OCI-LY1 (cell line): ENCODE results near the gene EPHX1.

Experiments used
- CTCF ChIP-seq: fragments of 200-600 bp; sonication (generic), shearing (Covaris generic); IDR thresholded peaks from 2 replicates; pipeline ENCODE4 v1.5.1; 2017; ENCODE audit warnings: mild to moderate bottlenecking, antibody characterized with exemption, low read length, moderate library complexity, mixed read lengths
- EZH2 ChIP-seq: fragments of 200-600 bp; sonication (generic), shearing (Covaris generic); IDR thresholded peaks from 2 replicates; pipeline ENCODE4 v1.8.0; 2017; ENCODE audit warnings: borderline replicate concordance, mixed run types, mild to moderate bottlenecking, antibody characterized with exemption, low read length, moderate library complexity, mixed read lengths

- TF ChIP-seq CTCF (no peak), EZH2 (no peak)
These were observed 40.4 kb downstream of the EPHX1 start for GRCh38 chr1:225850370-225850769.
